Mucosa of descending colon (tissue), 3 donors: ENCODE data around the gene SEMA4F. TPM values are rescaled to one million over a fixed set of nuclear protein-coding genes. Genes with fewer than 3 reads are reported as not detected.

ENCODE experiments used
- ATAC-seq: fragments of 200-7000 bp; cut with Tn5 transposase; one replicate; pipeline ENCODE4 v1.9.1; 2020; ENCODE audit warnings: mild to moderate bottlenecking, moderate library complexity
- DNase-seq, 3 donors: peaks; one replicate each; pipeline ENCODE4 v3.0.0-alpha.2; 2020
- H3K36me3 ChIP-seq: fragments of 200-600 bp; one replicate; pipeline ENCODE4 v1.8.0; 2021; ENCODE audit warnings: low read depth, mild to moderate bottlenecking
- H3K4me1 ChIP-seq: fragments of 200-600 bp; one replicate; pipeline ENCODE4 v1.8.0; 2021; ENCODE audit warnings: low read depth, mild to moderate bottlenecking
- H3K4me3 ChIP-seq: fragments of 200-600 bp; one replicate; pipeline ENCODE4 v1.8.0; 2021; ENCODE audit warnings: mild to moderate bottlenecking
- H3K9me3 ChIP-seq: fragments of 200-600 bp; one replicate; pipeline ENCODE4 v1.8.0; 2021; ENCODE audit warnings: mild to moderate bottlenecking
- intact Hi-C, 2 donors: fragments of 100-400 bp; cut with DNase I in 1 of 2; cut with micrococcal nuclease in 1 of 2; formaldehyde crosslinking; loops; one replicate each; pipeline versions ENCODE4 v1.11.0 to v1.11.1; 2022; cut with DNase I, micrococcal nuclease
- total RNA-seq, 3 donors: library from RNA; stranded (reverse); fragmentation: NEBNext Ultra II Directional in 2 of 3; extraction: Animal tissue kit (Norgen Biotek cat#: 25700) in 2 of 3; gene quantifications; one replicate each; pipeline versions ENCODE4 v1.2.1 to v1.2.4, GENCODE V29; 2021 to 2023
- TF ChIP-seq, protein P1 (sequence below): fragments of 200-600 bp; IDR thresholded peaks from one replicate; pipeline ENCODE4 v1.8.0; 2022; ENCODE audit warnings: antibody characterized with exemption, mild to moderate bottlenecking
- donor health status: DM: no; HTN: no; CAD: no; lungs with moderate emphysema.
- donor health status: DM: no; HTN: no; CAD: no.
- donor health status: DM: no; HTN: yes; CAD: no.

Gene SEMA4F
- total RNA-seq, 3 donors from 2014 or later = 3.9 to 5.7 (median 4.4) TPM

DNA sequence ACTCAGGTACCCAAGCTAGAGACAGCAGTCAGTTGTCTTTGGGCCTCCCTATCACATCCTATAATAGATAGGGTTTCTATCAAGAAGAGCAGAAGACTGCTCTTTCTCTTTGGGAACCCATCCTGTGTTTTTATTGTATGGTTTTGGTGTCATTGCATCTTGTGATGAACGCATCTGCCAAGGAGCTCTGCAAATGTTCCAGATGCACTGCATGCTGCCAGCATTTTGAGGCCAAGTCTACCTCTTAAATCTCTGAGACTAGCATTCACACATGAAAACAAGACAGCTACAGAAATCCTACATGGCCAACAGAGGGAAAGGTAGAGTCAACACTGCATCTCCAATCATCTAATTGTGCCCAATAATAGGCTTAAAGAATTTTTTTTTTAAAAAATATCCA is 14.0 kb downstream of the SEMA4F start:
- intact Hi-C loops = no loop called here
- Histone ChIP-seq H3K4me1 (no peaks in the 10 kb centered on the region), H3K4me3 (no peak overlapping the region), H3K9me3 (no peaks in the 10 kb centered on the region), H3K36me3 (no peaks in the 10 kb centered on the region)
- TF ChIP-seq, protein P1, sequence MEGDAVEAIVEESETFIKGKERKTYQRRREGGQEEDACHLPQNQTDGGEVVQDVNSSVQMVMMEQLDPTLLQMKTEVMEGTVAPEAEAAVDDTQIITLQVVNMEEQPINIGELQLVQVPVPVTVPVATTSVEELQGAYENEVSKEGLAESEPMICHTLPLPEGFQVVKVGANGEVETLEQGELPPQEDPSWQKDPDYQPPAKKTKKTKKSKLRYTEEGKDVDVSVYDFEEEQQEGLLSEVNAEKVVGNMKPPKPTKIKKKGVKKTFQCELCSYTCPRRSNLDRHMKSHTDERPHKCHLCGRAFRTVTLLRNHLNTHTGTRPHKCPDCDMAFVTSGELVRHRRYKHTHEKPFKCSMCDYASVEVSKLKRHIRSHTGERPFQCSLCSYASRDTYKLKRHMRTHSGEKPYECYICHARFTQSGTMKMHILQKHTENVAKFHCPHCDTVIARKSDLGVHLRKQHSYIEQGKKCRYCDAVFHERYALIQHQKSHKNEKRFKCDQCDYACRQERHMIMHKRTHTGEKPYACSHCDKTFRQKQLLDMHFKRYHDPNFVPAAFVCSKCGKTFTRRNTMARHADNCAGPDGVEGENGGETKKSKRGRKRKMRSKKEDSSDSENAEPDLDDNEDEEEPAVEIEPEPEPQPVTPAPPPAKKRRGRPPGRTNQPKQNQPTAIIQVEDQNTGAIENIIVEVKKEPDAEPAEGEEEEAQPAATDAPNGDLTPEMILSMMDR = no peak
- ATAC-seq (no peak), DNase-seq (no peak)

DNA sequence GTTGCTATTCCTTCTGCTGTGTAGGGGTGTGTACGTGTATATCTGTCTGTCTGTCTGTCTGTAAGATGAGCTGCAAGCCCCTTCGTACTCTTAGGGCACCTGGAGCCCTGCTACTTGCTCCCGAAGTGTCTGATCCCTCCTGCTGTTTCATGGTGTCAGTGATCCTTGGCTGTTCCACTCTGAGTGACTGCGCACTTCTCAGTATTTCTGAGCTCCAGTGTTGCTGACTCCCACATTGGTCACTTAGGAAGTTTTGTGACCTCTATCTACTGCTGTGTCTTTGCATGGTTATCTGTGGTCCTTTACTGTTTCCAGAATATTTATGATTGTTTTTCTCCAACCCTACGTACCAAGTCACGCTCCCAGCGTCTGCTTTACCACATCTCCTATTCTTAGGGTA is 16.2 kb downstream of the SEMA4F start:
- DNase-seq (no peak), ATAC-seq (no peak)
- TF ChIP-seq, protein P1 = no peak
- Histone ChIP-seq H3K4me1 (no peaks in the 10 kb centered on the region), H3K9me3 (no peaks in the 10 kb centered on the region), H3K4me3 (no peak overlapping the region), H3K36me3 (no peaks in the 10 kb centered on the region)
- intact Hi-C loops = no loop called here

GRCh38 chr2:74671479-74671878 is 17.4 kb downstream of the SEMA4F start:
- TF ChIP-seq, protein P1 = no peak
- Histone ChIP-seq H3K9me3 (no peaks in the 10 kb centered on the region), H3K4me1 (no peaks in the 10 kb centered on the region), H3K36me3 (no peaks in the 10 kb centered on the region), H3K4me3 (no peak overlapping the region)
- DNase-seq (no peak), ATAC-seq (no peak)
- intact Hi-C loops = no loop called here

- intact Hi-C loops = no loop called here
- no peaks in the 10 kb centered on the region for H3K9me3 ChIP-seq
- ATAC-seq (no peak), DNase-seq (no peak)
- TF ChIP-seq, protein P1 = no peak
- no peaks in the 10 kb centered on the region for H3K4me1 ChIP-seq
- no peaks in the 10 kb centered on the region for H3K36me3 ChIP-seq
- H3K4me3 ChIP-seq = no peak overlapping the region
These were observed 19.9 kb downstream of the SEMA4F start for GRCh38 chr2:74673826-74674528.

DNA sequence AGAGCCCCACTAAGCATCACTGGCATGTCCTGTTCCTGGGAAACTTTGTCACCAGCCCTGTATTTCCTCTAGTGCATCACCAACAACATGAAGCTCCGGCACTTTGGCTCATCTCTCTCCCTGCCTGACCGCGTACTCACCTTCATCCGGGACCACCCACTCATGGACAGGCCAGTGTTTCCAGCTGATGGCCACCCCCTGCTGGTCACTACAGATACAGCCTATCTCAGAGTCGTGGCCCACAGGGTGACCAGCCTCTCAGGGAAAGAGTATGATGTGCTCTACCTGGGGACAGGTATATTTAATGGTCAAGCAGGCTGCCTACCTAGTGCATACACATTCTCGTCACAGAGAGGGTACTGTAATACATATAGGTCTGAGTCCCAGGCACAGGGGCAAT is 21.0 kb downstream of the SEMA4F start:
- Histone ChIP-seq H3K9me3 (no peaks in the 10 kb centered on the region), H3K36me3 (no peaks in the 10 kb centered on the region), H3K4me1 (no peaks in the 10 kb centered on the region), H3K4me3 (no peak overlapping the region)
- ATAC-seq = no peak
- TF ChIP-seq, protein P1 = no peak
- intact Hi-C loops = no loop called here
- no peak for DNase-seq

DNA sequence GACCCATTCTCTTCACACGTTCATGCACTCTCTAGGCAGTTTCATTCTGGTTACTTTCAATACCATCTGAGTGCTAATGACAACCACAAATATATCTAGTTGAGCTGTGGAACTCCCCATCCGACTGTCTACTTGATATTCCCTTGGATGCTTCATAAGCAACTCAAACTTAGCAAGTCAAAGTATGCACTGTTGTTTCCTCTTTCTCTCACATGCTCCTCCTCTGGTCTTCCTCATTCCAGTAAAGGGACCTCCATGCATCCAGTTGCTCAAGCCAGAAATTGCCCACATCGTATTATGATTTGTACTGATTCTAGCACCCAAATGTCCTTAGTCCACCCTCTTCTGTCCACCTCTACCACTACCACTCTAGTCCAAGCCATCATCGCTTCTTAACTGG is 22.3 kb downstream of the SEMA4F start:
- no peak for ATAC-seq
- H3K9me3 ChIP-seq = no peaks in the 10 kb centered on the region
- no peak for DNase-seq
- no peaks in the 10 kb centered on the region for H3K4me1 ChIP-seq
- TF ChIP-seq, protein P1 = no peak
- intact Hi-C loops = no loop called here
- no peaks in the 10 kb centered on the region for H3K36me3 ChIP-seq
- H3K4me3 ChIP-seq = no peak overlapping the region
